ENCODE data around the gene DPP6.

The DPP6 gene

DNA sequence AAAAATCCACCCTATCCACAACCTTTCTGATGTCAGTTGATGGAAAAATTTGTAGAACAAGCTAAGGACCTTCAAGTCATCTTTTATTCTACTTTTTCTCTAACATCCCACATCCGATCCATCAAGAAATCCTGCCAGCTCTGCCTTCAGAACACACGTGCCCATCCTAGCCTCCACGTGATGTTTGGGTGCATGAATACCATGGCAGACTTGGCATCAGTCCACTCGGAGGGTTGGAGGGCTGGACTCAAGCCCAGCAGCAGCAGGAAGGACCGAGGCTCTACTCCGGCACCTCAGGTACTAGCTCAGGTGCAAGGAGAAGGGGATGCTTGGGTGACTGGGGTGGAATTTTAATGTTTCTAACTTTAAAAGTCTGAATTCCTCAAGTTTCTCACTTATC lies 428.6 kb downstream of the DPP6 start:
- DNase-seq, result no peak

GRCh38 chr7:154482863-154483262 lies 430.7 kb downstream of the DPP6 start:
- no peak for DNase-seq

DNA sequence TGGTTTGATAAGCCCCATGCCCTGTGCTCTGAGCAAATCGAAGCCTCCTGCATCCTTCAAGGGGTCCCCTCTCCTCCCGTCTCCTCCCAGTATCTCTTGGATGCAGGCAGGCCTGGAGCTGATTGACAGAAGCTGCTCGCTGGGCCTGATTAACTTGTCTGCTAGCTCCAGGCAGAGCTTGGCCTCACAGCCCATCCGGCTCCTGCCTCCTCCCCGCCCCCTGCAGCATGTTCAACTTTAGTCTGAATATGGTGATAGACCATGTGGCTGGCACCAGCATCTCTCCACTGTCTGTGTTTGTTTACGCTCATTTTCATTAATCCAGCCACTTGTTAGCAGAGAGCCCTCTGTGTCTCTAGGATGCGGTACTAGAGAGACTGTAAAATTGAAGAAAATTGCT lies 432.2 kb downstream of the DPP6 start:
- DNase-seq, result no peak

DNA sequence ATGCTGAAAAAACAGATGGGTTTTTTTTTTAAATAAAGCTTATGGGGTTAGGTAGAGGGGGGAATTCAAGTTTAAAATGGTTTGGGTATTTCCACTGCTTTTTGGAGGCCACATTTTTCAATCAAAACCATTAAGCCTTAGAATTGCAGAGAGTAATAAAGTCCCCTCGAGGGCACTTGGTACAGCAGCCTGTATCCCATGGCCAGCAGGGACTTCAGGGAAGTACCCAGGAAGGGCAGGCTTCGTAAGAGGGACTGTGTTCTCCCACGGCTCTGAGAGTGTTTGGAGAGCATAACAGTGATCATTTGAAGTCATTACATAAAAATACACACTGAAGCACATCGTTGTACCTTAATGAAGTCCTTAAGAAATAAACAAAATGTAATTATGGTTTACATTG lies 432.7 kb downstream of the DPP6 start:
- DNase-seq, result no peak

GRCh38 chr7:154489897-154490296 lies 437.7 kb downstream of the DPP6 start:
- DNase-seq, result no peak

DNA sequence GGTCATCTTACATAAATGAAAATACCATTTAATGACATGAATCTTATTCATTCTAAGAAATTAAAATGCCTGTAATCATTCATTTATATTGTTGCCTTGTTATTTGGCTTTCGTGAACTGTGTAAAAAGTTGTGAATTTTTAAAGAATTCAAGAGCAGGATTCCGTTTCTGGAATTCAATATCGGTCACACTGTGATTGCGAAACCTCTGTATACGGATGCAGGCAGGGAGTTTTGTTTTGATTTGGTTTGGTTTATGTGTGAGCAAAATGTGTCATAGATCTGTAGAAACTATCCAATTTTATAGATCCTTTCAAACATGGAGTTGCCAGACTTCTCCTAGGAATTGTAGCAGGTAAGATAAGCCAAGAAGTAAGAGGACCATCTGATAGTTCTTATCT lies 441.4 kb downstream of the DPP6 start:
- no peak for DNase-seq

DNA sequence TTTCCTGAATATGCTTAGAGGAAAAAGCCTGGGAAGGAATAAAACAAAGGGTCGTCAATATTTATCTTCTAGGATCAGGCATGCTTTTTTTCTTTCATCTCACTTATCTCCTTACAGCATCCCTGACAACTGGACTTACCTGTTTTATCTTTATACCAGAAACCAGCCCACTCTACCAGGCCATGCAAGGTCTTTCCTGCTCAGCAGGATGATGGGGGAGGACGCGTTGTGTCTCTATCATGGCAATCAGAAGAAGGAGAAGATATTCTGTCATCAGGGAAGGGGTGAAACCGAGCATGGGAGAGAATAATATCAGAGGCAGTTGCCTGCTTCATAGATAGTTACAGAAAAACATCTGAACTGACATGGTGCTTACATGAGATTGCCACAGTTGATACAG lies 445.6 kb downstream of the DPP6 start:
- no peak for DNase-seq

GRCh38 chr7:154503962-154504550 lies 451.9 kb downstream of the DPP6 start:
- DNase-seq, result peak; percentile 22

- no peak for DNase-seq
Observed at GRCh38 chr7:154504918-154505317, 452.7 kb downstream of the DPP6 start.

- no peak for DNase-seq
Observed at GRCh38 chr7:154505362-154505761, 453.2 kb downstream of the DPP6 start.

DNA sequence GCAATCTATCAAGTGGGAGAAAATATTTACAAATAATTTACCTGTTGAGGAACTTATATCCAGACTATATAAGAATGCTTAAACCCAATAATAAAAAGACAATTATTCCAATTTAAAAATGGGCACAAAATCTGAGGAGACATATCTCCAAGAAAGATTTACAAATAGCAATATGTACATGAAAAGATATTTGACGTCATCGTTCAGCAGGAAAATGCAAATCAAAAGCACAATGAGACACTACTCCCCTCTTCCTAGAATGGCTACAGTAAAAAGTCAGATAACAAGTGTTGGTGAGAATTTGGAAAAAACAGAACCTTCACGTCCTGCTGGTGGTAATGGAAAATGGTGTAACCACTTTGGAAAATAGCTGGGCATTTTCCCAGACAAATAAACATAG lies 457.0 kb downstream of the DPP6 start:
- no peak for DNase-seq

- DNase-seq, result no peak
Observed at GRCh38 chr7:154512121-154512833, 460.1 kb downstream of the DPP6 start.

GRCh38 chr7:154517768-154518167 lies 465.6 kb downstream of the DPP6 start:
- DNase-seq, result no peak

DNA sequence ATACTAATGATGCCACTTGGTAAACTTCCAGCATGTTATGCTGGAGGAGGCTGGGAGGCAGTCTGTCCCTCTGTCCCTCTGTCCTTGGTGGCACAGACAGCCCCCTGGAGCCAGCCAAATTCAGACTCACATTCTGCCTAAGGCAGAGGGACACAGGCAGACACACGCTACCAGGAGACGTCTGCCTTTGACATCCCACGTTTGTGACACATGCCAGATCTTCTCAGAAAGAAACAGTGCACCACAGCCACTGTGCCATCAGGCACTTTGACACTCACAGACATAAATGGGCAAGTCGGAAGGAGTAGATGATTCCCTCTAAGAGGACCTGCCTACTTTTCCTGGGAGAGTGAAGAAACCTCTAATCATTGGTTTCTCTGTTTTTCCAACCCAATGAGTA lies 467.0 kb downstream of the DPP6 start:
- no peak for DNase-seq

DNA sequence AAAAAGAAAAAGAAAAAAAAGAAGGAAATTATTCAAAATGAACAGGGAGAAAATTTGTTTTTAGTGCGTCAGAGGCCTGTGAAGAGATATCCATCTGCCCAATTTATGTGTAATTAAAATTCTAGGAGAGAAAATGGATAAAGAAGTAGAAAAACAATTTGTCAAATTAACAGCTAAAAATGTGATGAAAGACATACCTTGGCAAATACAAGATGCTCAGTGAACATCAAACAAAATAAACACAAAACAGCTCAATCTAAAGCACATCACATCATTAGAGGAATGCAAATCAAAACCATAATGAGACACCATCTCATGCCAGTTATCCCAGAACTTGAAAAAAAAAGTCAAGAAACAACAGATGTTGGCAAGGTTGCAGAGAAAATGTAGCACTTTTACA lies 477.9 kb downstream of the DPP6 start:
- DNase-seq, result no peak

DNA sequence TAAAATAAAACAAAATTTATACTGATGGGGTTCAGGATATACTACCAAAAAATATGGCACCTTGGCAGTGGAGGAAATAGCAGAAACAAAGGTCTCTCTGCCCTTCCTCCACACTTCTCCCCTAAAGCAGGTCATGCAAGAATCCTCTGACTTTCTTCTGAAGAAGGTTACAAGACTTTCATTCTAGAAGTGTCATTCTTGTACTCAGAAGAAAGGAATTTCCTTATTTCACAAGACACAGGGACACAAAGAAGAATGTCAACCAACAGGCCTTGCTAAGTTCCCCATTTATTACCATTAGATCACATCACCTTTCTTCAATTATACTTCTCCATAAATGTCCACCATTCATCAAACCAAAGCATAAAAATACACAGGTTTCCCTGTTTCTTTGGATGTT lies 480.6 kb downstream of the DPP6 start:
- DNase-seq, result no peak

DNA sequence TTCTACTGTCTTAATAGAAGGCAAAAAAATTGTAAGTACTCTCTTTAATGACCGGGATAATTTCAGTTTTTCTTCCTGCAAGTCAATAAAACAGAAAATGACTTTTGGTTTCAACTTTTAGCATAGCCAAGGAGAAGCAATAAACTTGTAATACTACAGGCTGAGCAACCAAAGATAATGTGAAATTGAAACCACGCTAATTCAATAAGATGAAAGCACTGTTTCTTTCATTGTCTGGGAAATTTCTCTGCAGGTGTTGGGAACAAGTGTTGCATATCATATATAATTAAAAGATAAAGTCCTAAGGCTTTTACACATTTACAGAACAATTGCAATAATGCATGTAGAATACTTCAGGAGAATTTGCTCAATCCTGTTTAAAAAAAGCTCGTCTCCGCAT lies 488.4 kb downstream of the DPP6 start:
- DNase-seq, result no peak

GRCh38 chr7:154541606-154542005 lies 489.4 kb downstream of the DPP6 start:
- DNase-seq, result no peak

GRCh38 chr7:154546946-154547587 lies 494.9 kb downstream of the DPP6 start:
- no peak for DNase-seq

DNA sequence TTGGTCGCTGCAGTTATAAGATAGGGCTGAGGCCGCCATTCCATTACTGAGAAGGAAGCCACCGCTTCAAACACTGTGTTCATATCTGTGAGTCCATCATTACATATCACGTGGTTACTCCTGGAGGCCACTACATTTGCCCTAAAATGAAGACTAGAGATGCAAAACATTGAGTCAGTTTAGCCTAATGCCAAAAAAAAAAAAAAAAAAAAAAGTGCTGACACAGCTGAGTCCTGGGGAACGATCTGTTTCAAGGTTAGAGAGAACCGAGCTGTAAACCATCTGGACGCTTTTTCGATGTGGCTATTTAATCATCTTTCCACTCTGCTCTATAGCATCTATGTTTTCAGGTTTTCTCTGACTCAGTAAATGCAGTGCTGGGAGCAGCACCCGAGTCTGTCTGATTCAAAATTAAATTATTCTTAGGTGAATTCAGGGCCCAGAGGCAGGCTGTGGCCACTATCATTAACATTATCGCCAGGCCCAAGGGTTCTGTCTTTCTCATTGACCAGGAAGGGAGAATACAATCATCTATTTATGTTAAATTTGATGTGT lies 501.6 kb downstream of the DPP6 start:
- DNase-seq, result no peak

GRCh38 chr7:154559454-154559853 lies 507.3 kb downstream of the DPP6 start:
- no peak for DNase-seq

DNA sequence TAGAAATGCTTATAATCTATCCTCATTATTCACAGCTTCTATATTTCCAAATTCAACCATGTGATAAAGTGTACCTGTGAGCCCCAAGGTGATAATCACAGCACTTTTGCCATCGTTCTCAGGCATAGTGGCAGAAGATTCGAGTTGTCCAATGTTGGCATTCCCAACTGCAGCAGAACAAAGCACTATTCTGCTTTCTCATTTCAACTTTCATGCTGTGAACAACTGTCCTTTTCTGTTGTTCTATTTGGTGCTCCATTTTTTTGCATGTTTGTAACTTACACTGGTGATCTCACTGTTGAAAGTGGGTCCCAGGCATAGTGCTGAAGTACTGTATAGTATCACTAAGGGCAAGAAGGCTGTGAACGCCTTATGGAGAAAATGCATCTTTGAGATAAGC lies 512.5 kb downstream of the DPP6 start:
- DNase-seq, result no peak

GRCh38 chr7:154566877-154567276 lies 514.7 kb downstream of the DPP6 start:
- no peak for DNase-seq

DNA sequence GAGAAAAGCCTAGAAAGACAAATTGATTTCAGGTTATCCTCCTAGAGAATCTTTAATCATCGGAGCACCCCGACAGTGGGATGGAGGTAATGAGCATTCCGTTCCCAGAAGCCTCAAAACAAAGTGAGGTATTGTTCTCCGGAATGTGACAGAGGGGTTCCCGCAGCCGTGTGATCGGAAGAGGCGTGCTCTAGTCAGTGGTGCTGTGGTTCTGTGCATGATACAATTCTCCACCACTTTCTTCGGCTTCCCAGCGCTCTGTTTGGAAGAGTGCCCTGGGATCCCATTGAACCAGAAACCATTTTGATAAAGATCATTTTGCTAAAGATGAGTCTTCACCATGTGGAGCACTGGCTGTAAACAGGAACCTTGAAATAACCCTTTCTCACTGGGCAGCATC lies 516.1 kb downstream of the DPP6 start:
- no peak for DNase-seq
